Measurements from ENCODE around the gene FNBP1L. TPM values are rescaled to one million over a fixed set of nuclear protein-coding genes. Genes with fewer than 3 reads are reported as not detected.

The FNBP1L gene
- total RNA-seq, 1 experiment from 2014 or later, result 43.5 TPM

DNA sequence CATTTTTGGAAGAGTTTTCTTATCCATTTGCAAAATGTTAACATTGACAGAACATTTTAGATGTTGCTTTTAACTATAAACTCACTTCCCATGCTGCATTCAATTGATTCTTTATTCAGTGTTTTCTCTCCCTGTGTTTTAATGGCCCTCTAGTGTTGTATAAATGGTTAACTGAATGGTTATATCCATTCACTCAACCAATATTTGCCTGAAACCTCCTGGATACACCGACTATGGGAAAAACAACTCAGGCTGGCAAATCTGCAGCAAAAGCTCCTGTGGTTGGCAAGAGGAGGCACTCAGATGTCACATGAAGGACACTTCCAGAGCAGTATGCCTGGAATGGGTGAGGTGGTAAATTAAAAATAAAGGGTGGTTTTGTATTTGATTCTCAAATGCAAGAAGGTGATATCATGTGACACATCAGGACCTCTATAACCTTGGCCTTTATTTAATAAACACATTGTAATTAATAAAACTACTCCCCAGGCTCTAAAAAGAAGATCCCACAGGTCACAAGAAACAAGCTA, 126.1 kb downstream of the FNBP1L start:
- no peak overlapping the region for H3K4me3 ChIP-seq
- no peaks in the 10 kb centered on the region for H3K27me3 ChIP-seq
- H3K4me1 ChIP-seq, result no peaks in the 10 kb centered on the region; the same call in 1 of the 2 replicates
- peaks cover 44% of the 10 kb centered on the region for H3K36me3 ChIP-seq
- H3K9me3 ChIP-seq (replicated peaks), result no peaks in the 10 kb centered on the region
- no peak overlapping the region for H3K27ac ChIP-seq
- no peak for DNase-seq

DNA sequence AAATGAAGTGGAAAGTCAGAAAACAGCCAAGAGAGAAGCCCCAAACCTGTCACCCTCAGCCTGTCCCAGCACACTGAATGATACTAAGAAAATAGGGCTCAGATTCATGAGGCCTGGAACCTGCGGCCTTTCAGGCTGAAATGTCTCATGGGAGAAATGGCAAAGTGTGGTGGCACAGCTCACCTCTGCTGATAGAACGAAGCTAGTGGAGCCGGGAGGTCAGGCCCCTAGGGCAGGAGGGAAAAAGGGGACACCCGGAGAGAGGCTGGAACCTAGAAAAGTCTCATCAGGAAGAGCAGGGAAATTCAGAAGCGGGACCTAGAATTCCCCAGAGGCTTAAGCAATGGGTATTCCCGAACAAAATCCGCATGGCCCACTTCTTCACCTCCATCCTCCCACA, 126.6 kb downstream of the FNBP1L start:
- DNase-seq, result no peak

DNA sequence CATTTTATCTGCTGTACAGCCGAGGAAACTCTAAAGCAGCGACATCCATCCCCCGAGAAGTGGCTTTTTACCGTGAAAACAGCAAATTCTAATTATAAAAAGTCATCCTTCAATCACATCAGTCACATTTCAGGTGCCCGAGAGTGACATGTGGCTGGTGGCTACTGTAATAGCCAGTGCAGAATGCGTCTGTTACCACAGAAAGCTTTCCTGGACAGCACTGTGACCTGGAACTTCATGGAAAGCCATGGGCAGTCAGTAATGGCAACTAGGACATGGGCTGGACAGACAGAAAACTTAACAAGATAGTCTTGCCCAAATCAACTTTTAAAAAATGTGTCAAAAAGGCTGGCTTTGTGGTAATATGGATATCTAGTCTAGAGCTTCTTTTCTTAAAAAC, 127.1 kb downstream of the FNBP1L start:
- H3K36me3 ChIP-seq, result peaks cover 42% of the 10 kb centered on the region
- H3K4me1 ChIP-seq, result no peaks in the 10 kb centered on the region; the same call in 1 of the 2 replicates
- H3K27me3 ChIP-seq, result no peaks in the 10 kb centered on the region
- H3K27ac ChIP-seq, result no peak overlapping the region
- H3K4me3 ChIP-seq, result no peak overlapping the region
- no peaks in the 10 kb centered on the region for H3K9me3 ChIP-seq (replicated peaks)
- DNase-seq, result no peak

More for the DNA sequence above, 126.6 kb downstream of the FNBP1L start:
- no peak overlapping the region for H3K27ac ChIP-seq
- H3K36me3 ChIP-seq, result peaks cover 42% of the 10 kb centered on the region
- no peaks in the 10 kb centered on the region; the same call in 1 of the 2 replicates for H3K4me1 ChIP-seq
- H3K4me3 ChIP-seq, result no peak overlapping the region
- H3K27me3 ChIP-seq, result no peaks in the 10 kb centered on the region
- no peaks in the 10 kb centered on the region for H3K9me3 ChIP-seq (replicated peaks)

DNA sequence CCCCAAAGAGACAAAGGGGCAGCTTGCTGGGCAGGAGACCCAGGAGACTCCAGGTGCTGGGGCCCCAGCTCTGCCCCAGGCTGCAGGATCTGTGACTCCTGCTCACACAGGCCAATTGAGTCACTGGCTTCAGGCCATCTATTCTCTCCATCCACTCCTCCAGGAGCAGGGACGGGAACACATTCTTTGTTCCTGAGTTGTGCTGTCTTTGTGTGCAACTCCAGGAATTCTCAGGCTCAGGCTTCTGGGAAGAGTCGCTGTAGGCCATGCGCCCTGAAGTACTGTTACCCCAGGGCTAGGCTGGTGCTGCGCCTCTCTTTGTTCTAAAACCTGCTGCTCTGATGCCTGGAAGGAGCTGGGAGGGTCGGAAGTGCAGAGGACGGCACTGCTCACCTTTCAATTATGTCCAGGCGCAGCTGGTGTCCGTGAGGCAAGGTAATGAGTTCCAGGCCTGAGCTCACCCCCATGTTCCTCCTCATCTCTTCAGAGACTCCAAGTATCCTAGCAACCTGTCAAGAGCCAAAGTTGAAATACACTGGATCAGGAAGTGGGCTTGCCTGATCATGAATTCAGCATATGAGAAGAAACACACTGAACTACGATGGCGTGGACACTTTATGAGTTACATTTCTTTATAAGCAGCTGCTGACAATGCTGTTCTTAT, 127.8 kb downstream of the FNBP1L start:
- Histone ChIP-seq H3K4me1 (no peaks in the 10 kb centered on the region; the same call in 1 of the 2 replicates), H3K27ac (no peak overlapping the region), H3K36me3 (peaks cover 40% of the 10 kb centered on the region), H3K9me3 (replicated peaks) (no peaks in the 10 kb centered on the region), H3K27me3 (no peaks in the 10 kb centered on the region), H3K4me3 (no peak overlapping the region)
- no peak for DNase-seq

DNA sequence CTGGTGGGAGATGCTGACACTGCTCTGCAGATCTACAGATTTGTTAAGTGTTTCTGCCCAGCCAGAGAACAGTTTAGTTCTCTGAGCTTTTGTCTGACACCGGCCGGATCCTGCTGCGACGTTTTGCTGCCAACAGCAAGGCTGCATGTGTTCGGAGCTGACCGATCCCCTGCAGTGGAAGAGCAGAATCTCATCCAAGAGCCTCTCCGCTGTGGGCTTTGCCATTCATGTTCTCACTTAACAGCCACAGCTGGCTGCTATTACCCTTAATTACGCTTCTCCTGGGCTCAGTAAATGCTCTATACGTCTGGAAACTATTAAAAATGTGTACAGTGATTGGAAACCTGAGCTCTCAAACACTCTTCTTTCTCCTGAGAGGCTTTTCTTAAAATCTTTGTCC, 128.4 kb downstream of the FNBP1L start:
- Histone ChIP-seq H3K27ac (no peak overlapping the region), H3K9me3 (replicated peaks) (no peaks in the 10 kb centered on the region), H3K36me3 (peaks cover 42% of the 10 kb centered on the region), H3K4me3 (no peak overlapping the region), H3K27me3 (no peaks in the 10 kb centered on the region), H3K4me1 (no peaks in the 10 kb centered on the region; the same call in 1 of the 2 replicates)
- DNase-seq, result no peak

DNA sequence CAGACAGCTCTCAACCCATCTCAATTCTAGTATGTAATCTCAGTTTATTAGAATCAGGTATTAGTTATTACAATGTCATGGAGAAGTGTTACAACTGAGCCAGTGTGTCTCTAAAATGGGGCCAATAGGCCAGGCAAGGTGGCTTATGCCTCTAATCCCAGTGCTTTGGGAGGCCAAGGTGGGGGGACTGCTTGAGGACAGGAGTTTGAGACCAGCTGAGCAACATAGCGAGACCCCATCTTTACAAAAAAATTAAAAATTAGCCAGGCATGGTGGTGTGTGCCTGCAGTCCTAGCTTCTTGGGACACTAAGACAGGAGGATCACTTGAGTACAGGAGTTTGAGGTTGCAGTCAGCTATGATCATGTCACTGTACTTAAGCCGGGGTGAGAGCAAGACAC, 128.8 kb downstream of the FNBP1L start:
- Histone ChIP-seq H3K36me3 (peaks cover 42% of the 10 kb centered on the region), H3K9me3 (replicated peaks) (no peaks in the 10 kb centered on the region)

DNA sequence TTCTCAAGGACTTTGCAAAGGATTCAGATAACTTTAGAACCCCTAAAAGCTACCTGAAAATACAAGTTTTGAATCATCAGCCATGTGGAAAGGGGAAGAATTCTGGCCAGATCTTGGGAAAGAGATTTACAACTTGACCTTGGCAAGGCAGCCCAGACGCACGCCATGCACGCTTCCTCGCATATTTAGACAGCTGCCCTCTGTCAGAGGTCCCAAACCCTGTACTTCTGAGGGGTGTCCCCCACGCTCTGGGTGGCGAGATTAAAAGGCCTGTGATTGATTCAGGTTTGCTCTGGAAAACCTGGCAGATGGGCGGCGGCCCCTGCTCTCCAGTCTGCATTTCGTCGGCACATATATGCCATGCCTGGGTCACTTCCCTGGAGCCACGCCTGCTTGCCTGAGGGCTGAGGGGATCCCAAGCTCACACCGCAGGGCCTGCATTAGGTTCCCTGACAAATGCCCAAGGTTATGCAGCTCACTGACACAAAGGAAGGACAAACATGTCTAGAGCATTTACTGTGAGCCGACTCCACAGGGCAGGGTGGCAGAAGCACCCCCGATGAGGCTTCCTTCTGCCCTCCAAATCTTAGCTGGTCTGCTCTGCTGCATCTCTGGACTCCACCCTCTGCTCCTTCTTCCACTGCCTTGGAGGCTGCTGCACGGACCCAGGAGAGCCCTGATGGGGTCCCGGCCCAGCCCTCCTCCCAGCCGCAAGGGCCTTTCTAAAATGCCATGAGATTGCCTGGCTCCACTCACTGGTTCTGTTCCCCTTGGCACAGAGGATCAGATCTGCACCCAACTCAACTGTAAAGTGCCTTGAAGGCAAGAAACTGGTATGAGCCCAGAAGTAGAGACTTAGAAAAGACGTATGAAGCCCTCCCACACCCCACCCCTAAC, 129.9 kb downstream of the FNBP1L start:
- no peak for DNase-seq
- Histone ChIP-seq H3K27ac (no peak overlapping the region), H3K36me3 (peaks cover 42% of the 10 kb centered on the region), H3K4me1 (no peaks in the 10 kb centered on the region; the same call in 1 of the 2 replicates), H3K4me3 (no peak overlapping the region), H3K27me3 (no peaks in the 10 kb centered on the region), H3K9me3 (replicated peaks) (no peaks in the 10 kb centered on the region)

More for the DNA sequence above, 128.8 kb downstream of the FNBP1L start:
- Histone ChIP-seq H3K4me1 (no peaks in the 10 kb centered on the region; the same call in 1 of the 2 replicates), H3K27me3 (no peaks in the 10 kb centered on the region), H3K4me3 (no peak overlapping the region), H3K27ac (no peak overlapping the region)
- DNase-seq, result no peak

DNA sequence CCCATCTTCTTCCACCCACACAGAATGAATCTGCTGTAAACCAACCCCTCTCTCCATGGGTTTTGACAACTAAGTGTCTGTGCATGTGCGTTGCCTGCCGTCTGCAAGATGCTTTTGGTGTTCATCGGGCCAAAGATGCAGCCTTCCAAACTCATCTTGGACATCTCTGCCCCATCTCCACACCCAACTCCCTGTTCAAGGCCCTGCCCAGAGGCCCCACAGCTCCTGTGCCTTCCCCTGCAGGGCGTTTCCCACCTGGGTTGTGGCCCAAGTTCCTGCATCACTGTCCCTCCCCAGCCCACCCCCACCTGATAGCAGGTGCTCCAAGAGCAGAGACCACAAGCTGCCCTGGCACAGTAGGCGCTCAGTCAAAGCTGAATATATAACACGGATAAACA, 130.5 kb downstream of the FNBP1L start:
- Histone ChIP-seq H3K9me3 (replicated peaks) (no peaks in the 10 kb centered on the region), H3K4me1 (no peaks in the 10 kb centered on the region; the same call in 1 of the 2 replicates), H3K27ac (no peak overlapping the region), H3K27me3 (no peaks in the 10 kb centered on the region), H3K4me3 (no peak overlapping the region), H3K36me3 (peaks cover 48% of the 10 kb centered on the region)
- no peak for DNase-seq

DNA sequence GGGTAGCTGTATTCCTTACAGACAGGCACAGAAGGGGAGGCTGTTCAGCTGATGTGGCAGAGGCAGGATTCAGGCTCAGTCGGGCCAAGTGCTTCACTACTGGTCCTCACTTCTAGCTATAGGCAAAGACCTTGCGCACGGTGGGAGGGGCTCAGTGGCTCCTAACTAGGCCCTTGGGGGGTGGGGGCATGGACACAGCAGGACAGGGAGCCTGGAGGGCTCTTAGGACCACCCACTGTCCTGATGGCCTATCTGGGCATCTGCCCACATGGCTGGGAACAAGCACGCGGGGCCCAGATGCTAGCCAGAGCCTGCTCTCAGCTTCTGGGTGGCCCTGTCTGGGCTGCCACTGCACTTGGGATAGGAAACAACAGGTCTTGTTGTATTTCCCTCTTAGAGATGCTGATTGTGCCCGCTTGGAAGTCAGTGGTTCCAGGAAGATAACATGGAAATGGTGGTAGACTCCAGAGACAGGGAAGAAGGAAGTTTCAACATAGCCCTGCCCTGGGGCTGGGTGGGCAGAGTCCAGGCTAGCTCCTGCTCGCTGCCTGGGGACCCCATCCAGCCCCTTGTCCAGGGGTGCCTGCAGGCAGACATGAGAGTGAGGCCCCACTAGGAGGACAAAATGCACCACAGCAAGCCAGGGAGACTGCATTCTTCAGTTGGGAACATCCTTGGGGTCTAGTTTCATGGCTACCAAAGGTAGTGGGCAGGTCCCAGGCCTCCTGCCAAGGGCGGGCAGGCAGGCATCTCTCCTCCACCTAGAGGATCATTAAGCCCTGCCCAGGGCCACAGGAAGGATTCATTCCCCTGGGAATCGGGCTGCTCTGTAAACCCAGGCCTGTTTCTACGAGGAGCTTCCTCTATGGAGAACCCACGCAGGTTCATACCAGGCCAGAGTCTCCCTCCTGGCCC, 131.2 kb downstream of the FNBP1L start:
- Histone ChIP-seq H3K4me1 (no peaks in the 10 kb centered on the region; the same call in 1 of the 2 replicates), H3K36me3 (peaks cover 49% of the 10 kb centered on the region), H3K27ac (no peak overlapping the region), H3K9me3 (replicated peaks) (no peaks in the 10 kb centered on the region), H3K27me3 (no peaks in the 10 kb centered on the region), H3K4me3 (no peak overlapping the region)
- DNase-seq, result peak; percentile 35 to 40

DNA sequence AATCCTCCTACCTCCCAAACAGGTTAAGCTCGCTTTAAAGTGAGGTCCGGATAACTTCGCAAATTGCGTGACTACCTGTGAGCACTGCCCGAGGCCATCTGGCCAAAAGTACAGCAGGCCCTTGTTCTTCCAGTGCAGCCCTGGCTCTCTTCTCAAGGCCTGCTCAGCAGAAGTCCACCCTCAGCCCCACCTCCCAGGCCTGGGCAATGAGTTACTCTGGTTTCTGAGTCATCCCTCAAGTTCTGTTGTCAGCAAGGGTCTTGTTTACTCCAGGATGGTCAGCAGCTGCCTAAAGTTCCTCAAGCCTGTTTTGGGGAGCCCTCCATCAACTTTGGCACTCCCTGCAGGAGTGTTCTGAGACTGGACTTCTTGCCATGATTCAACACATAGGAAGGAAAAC, 132.0 kb downstream of the FNBP1L start:
- Histone ChIP-seq H3K4me1 (no peaks in the 10 kb centered on the region; the same call in 1 of the 2 replicates), H3K27me3 (no peaks in the 10 kb centered on the region), H3K27ac (no peak overlapping the region), H3K4me3 (no peak overlapping the region), H3K36me3 (peaks cover 55% of the 10 kb centered on the region), H3K9me3 (replicated peaks) (no peaks in the 10 kb centered on the region)
- no peak for DNase-seq

DNA sequence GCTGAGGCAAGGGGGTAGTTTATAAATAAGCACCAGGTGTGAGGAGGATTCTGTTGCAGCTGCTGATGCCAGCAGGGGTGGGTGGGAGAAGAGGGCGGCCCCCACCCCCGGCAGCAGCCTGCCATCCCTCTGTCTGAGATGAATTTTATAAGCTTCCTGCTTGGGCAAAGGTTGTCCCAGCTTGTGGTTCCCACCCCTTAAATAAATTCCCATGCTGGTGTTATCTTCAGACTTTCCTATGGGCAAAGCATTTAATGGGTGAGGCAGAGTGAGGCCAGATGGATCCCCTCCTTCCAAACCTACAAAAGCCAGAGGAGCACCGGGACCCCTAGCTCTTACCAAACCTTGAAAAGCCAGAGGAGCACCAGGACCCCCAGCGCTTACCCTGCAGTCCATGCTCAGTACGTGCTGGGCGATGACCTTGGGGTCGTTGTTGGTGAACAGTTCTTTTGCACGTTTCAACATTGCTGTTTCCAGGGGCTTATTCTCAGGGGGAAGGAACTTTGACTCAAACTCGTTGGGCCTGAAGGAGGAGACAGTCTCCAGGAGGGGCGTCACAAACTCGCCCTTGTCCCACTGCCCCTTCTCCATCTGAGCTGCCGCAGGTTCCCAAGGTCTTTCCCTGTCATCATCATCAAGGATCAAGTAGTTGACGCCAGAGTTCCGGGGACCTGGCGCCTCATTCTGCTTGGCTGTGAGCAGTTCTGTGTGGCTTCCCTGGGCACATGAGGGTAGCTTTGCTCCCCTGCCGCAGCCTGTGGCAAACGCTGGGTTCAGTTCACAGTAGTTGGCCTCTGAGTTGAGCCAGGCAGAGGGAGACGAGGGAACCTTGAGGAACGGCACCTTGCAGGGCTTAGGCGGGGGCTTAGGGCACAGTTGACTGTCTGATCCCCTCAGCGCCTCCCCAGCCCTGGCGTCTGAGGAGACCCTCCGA, 134.3 kb downstream of the FNBP1L start:
- no peaks in the 10 kb centered on the region; the same call in 1 of the 2 replicates for H3K4me1 ChIP-seq
- H3K27ac ChIP-seq, result no peak overlapping the region
- H3K27me3 ChIP-seq, result no peaks in the 10 kb centered on the region
- no peaks in the 10 kb centered on the region for H3K9me3 ChIP-seq (replicated peaks)
- H3K4me3 ChIP-seq, result no peak overlapping the region
- DNase-seq, result no peak
- peaks cover 67% of the 10 kb centered on the region for H3K36me3 ChIP-seq

DNA sequence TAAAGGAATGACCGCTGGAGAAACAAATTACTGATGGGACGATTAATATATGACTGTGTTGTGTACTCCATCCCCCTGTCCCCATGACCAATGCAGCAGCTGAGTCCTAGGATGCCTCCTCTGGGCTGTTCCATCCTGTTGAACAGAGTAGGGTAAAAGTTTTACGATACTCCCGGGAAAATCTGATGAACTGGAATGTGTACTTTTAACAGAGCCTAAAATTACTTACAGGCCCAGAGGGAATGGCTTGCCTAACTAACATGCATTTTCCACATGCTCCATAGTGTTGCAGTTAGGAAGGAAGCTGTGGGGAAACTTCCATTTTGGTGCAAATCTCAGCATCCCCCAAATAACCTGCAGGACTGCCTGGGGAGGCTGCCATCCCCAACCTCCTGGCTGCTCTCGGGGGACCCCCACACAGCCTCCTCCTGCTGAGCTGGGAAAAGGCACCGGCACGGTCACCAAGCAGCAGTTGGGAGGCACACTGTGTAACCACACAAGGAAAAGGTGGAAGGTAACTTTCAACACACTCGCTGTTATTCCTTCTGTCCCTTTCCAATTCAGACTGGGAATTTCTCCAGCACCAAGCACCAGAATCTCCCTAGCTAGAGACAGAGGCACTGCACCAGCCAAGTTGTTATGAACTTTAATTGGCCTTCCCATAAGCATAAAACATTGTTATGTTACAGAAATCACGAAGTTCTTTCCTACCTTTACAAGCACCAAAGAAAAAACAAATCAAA, 136.5 kb downstream of the FNBP1L start:
- Histone ChIP-seq H3K27ac (no peak overlapping the region), H3K36me3 (peaks cover 73% of the 10 kb centered on the region), H3K4me1 (no peaks in the 10 kb centered on the region; the same call in 1 of the 2 replicates), H3K4me3 (no peak overlapping the region), H3K27me3 (no peaks in the 10 kb centered on the region), H3K9me3 (replicated peaks) (no peaks in the 10 kb centered on the region)
- no peak for DNase-seq

Data from SJCRH30 (cell line).